K562 (cell line): ENCODE measurements around the gene LDLRAD3. TPM values are rescaled to one million over a fixed set of nuclear protein-coding genes. Genes with fewer than 3 reads are reported as not detected.
A peak's percentile ranks its signal among the peaks of the same experiment; 100 is the strongest.

Experiments used
- BACH1 ChIP-seq: fragments of 200-800 bp; sonication (Bioruptor generic); IDR thresholded peaks from 2 replicates; pipeline ENCODE4 v1.6.1; 2016; ENCODE audit warnings: missing genetic modification characterization, missing compliant biosample characterization
- CCAR2 ChIP-seq: fragments of 200-400 bp; formaldehyde crosslinking; IDR thresholded peaks from 2 replicates; pipeline ENCODE4 v1.6.1; 2017; ENCODE audit warnings: mild to moderate bottlenecking, low read depth, low read length
- CHD2 ChIP-seq: IDR thresholded peaks from 2 replicates; pipeline ENCODE4 v1.6.1; 2011; ENCODE audit warnings: low read depth, low read length
- GABPB2 ChIP-seq: fragments of 250-450 bp; sonication (Bioruptor Pico); conservative IDR thresholded peaks from 2 replicates; pipeline ENCODE4 v1.5.1; 2021; ENCODE audit warnings: mild to moderate bottlenecking
- KDM5B ChIP-seq: fragments of 200-600 bp; sonication (generic); IDR thresholded peaks from 2 replicates; pipeline ENCODE4 v1.6.1; 2012; ENCODE audit warnings: low read depth, mild to moderate bottlenecking, moderate library complexity, low read length, control low read depth, inconsistent platforms; ENCODE audit not compliant: insufficient replicate concordance
- PHF8 ChIP-seq: fragments of 200-600 bp; sonication (generic); IDR thresholded peaks from 2 replicates; pipeline ENCODE4 v1.6.1; 2012; ENCODE audit warnings: mixed run types, mild to moderate bottlenecking, inconsistent platforms, low read length, moderate library complexity, borderline replicate concordance
- TRIM24 ChIP-seq, 2 experiments: fragments of 450-650 bp; IDR thresholded peaks; 2 replicates each; pipeline ENCODE4 v1.6.1; 2016
- ZFP30 ChIP-seq: fragments of 250-450 bp; sonication (Bioruptor Pico); IDR thresholded peaks from 2 replicates; pipeline ENCODE4 v1.8.0; 2022; ENCODE audit warnings: moderate library complexity, mild to moderate bottlenecking, inconsistent platforms, borderline replicate concordance
- ZFX ChIP-seq: sonication (generic); formaldehyde crosslinking; IDR thresholded peaks from 2 replicates; pipeline ENCODE4 v1.8.0; 2022; ENCODE audit warnings: mild to moderate bottlenecking, missing genetic modification reagents, moderate library complexity
- ZNF253 ChIP-seq: fragments of 250-450 bp; sonication (Bioruptor Pico); conservative IDR thresholded peaks from 2 replicates; pipeline ENCODE4 v1.6.1; 2021; ENCODE audit warnings: mild to moderate bottlenecking
- ZNF696 ChIP-seq: fragments of 250-450 bp; sonication (Bioruptor Pico); conservative IDR thresholded peaks from 2 replicates; pipeline ENCODE4 v1.4.0; 2020; ENCODE audit warnings: mild to moderate bottlenecking, moderate library complexity
- polyA plus RNA-seq, 8 experiments: library from polyadenylated mRNA; depleted of rRNA in 4 of 8; stranded (reverse) in 5 of 8; unstranded in 3 of 8; fragments of >200 nt; fragmentation: Nextera tagmentation in 2 of 8; fragmentation: Illumina TruSeq in 1 of 8; extraction: Ambion mirVana in 2 of 8; extraction: Trizol in 1 of 8; gene quantifications; 2 replicates each; pipeline versions ENCODE4 v1.2.1 to v1.2.3, GENCODE V29; 2011 to 2014; ENCODE audit warnings: inconsistent platforms in 1 of 8, missing spikeins in 1 of 8
- total RNA-seq, 7 experiments: library from RNA; depleted of rRNA in 6 of 7; stranded (reverse); fragments of >200 nt in 6 of 7; fragmentation: Illumina TruSeq in 2 of 7; extraction: Trizol in 2 of 7; gene quantifications; 2 replicates each; pipeline versions ENCODE4 v1.2.1 to v1.2.3, GENCODE V29; 2011 to 2021; ENCODE audit warnings: low replicate concordance in 1 of 7
- TF ChIP-seq, protein P1 (sequence below): fragments of 450-650 bp; IDR thresholded peaks from 2 replicates; pipeline ENCODE4 v1.6.1; 2017; ENCODE audit warnings: antibody characterized with exemption, mild to moderate bottlenecking
- TF ChIP-seq, protein P2 (sequence below), 2 experiments: fragments of 250-450 bp in 1 of 2; fragments of 450-650 bp in 1 of 2; sonication (Bioruptor Pico) in 1 of 2; IDR thresholded peaks; 2 replicates each; pipeline versions ENCODE4 v1.6.1 to v1.8.0; 2016 to 2021; ENCODE audit warnings: mild to moderate bottlenecking in 2 of 2, moderate library complexity in 2 of 2, missing compliant biosample characterization in 1 of 2, missing genetic modification characterization in 1 of 2
- TF ChIP-seq, protein P3 (sequence below): sonication (generic); formaldehyde crosslinking; IDR thresholded peaks from 2 replicates; pipeline ENCODE4 v1.8.1; 2023; ENCODE audit warnings: mild to moderate bottlenecking, missing genetic modification reagents
- TF ChIP-seq, protein P4 (sequence below): fragments of 450-650 bp; conservative IDR thresholded peaks from 2 replicates; pipeline ENCODE4 v1.6.1; 2016; ENCODE audit warnings: missing genetic modification characterization, low read depth, mild to moderate bottlenecking, missing compliant biosample characterization, moderate library complexity

Gene LDLRAD3
- total and polyA plus RNA-seq, 9 of the 15 experiments (the other 6 are each of a cell fraction or from before 2014, with no cell fraction given) = 0.73 to 7.2 (median 3.5) TPM

DNA sequence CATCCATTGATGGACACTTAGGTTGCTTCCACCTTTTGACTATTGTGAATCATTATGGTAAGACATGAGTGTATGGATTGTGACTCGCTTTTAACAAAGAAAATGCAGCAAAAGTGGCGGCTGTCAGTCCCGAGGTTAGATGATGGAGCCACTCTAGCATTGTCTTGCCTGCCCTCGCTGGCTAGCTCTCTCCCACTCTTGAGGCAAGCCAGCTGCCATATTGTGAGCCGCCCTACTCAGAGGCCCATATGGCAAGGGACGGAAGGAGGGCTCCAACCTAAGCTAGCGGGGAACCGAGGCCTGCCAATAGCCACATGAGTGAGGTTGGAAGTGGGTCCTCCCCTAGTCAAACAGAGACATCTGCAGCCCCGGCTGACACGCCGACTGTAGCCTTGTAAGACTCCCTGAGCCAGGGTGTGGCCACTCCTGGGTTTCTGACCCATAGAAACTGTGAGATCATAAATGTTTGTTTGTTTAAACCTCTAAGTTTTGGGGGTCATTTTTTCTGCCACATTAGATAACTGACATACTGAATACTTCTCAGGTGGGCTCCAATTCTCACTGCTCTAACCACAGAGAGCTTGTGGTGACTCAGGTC, 160.2 kb downstream of the LDLRAD3 start (continued):
- TF ChIP-seq ZFX (CRISPR knock-in tag) (no peak), CCAR2 (no peak), ZFP30 (CRISPR knock-in tag) (no peak), KDM5B (peak; percentile 16), BACH1 (tag) (0 out of 2 replicates have a peak, but pooled peaks have one; percentile 20), TRIM24 (IDR thresholded peaks at IDR 0.05) (no peak), ZNF696 (CRISPR knock-in tag) (no peak), GABPB2 (no peak), PHF8 (no peak), CHD2 (no peak), ZNF253 (no peak)
- TF ChIP-seq, protein P1, sequence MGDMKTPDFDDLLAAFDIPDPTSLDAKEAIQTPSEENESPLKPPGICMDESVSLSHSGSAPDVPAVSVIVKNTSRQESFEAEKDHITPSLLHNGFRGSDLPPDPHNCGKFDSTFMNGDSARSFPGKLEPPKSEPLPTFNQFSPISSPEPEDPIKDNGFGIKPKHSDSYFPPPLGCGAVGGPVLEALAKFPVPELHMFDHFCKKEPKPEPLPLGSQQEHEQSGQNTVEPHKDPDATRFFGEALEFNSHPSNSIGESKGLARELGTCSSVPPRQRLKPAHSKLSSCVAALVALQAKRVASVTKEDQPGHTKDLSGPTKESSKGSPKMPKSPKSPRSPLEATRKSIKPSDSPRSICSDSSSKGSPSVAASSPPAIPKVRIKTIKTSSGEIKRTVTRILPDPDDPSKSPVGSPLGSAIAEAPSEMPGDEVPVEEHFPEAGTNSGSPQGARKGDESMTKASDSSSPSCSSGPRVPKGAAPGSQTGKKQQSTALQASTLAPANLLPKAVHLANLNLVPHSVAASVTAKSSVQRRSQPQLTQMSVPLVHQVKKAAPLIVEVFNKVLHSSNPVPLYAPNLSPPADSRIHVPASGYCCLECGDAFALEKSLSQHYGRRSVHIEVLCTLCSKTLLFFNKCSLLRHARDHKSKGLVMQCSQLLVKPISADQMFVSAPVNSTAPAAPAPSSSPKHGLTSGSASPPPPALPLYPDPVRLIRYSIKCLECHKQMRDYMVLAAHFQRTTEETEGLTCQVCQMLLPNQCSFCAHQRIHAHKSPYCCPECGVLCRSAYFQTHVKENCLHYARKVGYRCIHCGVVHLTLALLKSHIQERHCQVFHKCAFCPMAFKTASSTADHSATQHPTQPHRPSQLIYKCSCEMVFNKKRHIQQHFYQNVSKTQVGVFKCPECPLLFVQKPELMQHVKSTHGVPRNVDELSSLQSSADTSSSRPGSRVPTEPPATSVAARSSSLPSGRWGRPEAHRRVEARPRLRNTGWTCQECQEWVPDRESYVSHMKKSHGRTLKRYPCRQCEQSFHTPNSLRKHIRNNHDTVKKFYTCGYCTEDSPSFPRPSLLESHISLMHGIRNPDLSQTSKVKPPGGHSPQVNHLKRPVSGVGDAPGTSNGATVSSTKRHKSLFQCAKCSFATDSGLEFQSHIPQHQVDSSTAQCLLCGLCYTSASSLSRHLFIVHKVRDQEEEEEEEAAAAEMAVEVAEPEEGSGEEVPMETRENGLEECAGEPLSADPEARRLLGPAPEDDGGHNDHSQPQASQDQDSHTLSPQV = peak; percentile 69; the same call in 1 of the 2 replicates
- TF ChIP-seq, protein P2, sequence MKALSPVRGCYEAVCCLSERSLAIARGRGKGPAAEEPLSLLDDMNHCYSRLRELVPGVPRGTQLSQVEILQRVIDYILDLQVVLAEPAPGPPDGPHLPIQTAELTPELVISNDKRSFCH (CRISPR knock-in tag; IDR thresholded peaks at IDR 0.05) = no peak
- TF ChIP-seq, protein P2 (tag; IDR thresholded peaks at IDR 0.05) = peak; percentile 88
- TF ChIP-seq, protein P3, sequence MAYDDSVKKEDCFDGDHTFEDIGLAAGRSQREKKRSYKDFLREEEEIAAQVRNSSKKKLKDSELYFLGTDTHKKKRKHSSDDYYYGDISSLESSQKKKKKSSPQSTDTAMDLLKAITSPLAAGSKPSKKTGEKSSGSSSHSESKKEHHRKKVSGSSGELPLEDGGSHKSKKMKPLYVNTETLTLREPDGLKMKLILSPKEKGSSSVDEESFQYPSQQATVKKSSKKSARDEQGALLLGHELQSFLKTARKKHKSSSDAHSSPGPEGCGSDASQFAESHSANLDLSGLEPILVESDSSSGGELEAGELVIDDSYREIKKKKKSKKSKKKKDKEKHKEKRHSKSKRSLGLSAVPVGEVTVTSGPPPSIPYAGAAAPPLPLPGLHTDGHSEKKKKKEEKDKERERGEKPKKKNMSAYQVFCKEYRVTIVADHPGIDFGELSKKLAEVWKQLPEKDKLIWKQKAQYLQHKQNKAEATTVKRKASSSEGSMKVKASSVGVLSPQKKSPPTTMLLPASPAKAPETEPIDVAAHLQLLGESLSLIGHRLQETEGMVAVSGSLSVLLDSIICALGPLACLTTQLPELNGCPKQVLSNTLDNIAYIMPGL = no peak
- TF ChIP-seq, protein P4, sequence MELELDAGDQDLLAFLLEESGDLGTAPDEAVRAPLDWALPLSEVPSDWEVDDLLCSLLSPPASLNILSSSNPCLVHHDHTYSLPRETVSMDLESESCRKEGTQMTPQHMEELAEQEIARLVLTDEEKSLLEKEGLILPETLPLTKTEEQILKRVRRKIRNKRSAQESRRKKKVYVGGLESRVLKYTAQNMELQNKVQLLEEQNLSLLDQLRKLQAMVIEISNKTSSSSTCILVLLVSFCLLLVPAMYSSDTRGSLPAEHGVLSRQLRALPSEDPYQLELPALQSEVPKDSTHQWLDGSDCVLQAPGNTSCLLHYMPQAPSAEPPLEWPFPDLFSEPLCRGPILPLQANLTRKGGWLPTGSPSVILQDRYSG (tag) = 0 out of 2 replicates have a peak, but pooled peaks have one; percentile 14
